ENCODE data around the gene ABCA9.
"Not testable (repeated sequence)": the region's sequence is repeated elsewhere in the genome, so short reads cannot be mapped to it uniquely, and the experiment has no call there.

The ABCA9 gene

GRCh38 chr17:68955181-68955841 lies 105.4 kb downstream of the ABCA9 start, which contains the start of gene ABCA8:
TSS of gene ABCA8 (minus strand) at chr17:68955392. CDS start at chr17:68942034, 13,358 bp downstream.
- no peak for DNase-seq (ENCODE audit: low read depth)

- no peak for DNase-seq (ENCODE audit: low read depth)
Observed at GRCh38 chr17:68954146-68954896, 106.4 kb downstream of the ABCA9 start.

DNA sequence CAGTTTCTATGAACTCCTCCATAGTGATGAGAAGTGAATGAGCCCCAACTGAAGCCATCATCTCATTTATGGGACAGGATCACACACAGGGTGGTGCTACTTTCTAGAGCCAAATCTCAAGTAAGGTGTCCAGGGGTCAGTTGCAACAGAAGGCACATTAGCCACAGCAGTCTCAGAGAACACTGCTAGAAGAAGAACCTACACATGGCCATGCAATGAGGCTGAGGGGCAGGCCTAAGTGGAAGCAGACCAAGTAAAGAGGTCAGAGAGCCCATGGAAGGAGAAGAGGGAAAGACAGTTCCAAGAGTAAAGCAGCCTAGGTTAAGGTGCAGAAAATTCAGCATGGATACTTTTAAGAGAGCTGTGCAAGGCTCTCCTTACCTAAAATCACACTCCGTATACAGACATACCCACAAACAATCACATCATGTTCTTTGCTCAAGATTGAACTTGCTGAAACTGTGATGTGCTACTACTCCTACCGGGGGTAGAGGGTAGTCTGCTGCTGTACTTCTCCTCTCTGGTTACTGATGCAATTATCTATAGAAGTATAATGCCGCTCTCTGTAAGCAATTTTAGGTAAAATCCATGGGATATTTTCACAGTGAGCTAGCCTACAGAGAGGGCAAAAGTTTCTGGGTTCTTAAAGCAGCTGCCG lies 107.3 kb downstream of the ABCA9 start:
- no peak for DNase-seq (ENCODE audit: low read depth)

DNA sequence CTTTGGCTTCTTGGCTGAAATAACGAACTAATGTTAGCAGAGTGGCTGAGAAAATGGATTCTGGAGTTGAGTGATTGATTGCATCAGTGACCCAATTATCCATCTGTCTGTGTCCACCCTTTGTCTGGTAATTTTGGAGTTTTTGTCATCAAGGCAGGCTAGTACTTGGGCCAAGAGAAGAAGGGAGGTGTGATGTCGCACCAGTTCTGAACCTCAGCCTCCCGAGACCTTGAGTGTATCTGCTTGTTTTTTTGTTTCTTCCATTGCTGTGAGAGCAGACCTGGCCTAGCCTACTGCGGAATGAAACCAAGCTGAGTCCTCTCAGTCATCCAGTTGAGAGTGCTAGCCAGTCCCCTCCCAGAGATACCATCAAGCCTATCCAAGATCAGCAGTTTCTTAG lies 110.0 kb downstream of the ABCA9 start:
- no peak for DNase-seq (ENCODE audit: low read depth)

DNA sequence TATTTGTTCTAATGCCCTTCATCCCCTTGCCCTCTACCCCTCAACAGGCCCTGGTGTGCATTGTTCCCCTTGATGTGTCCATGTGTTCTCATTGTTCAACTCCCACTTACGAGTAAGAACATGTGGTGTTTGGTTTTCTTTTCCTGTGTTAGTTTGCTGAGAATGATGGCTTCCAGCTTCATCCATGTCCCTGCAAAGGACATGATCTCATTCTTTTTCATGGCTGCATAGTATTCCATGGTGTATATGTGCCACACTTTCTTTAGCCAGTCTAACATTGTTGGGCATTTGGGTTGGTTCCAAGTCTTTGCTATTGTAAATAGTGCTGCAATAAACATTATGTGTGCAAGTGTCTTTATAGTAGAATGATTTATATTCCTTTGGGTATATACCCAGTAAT lies 112.9 kb downstream of the ABCA9 start:
- not testable (repeated sequence) for DNase-seq (ENCODE audit: low read depth)

GRCh38 chr17:68944435-68945035 lies 116.2 kb downstream of the ABCA9 start:
- DNase-seq (ENCODE audit: low read depth), result no peak

GRCh38 chr17:68943812-68944182 lies 116.9 kb downstream of the ABCA9 start:
- DNase-seq (ENCODE audit: low read depth), result not testable (repeated sequence)

GRCh38 chr17:68943123-68943811 lies 117.5 kb downstream of the ABCA9 start:
- no peak for DNase-seq (ENCODE audit: low read depth)

DNA sequence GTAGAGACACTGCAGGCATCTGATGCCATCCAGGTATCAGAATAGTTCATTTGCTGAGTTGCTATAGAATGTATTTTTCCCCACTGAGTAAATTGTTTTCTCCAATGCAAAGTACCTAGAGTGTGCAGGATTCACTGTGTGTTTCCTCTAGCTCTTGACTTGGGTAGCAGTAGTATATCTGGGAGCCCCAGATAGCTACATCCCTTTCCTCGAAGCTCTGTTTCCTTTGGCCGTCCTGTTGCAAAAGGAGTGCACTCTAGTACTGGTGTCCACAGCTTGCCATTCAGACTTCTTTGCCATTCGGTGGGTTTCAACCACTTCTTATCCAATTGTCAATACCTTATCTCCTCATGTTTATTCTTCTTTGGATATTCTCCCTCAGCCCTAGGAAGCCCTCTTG lies 118.3 kb downstream of the ABCA9 start:
- no peak for DNase-seq (ENCODE audit: low read depth)

GRCh38 chr17:68941761-68942160 lies 119.0 kb downstream of the ABCA9 start:
- DNase-seq (ENCODE audit: low read depth), result no peak

GRCh38 chr17:68939195-68939594 lies 121.5 kb downstream of the ABCA9 start:
- no peak for DNase-seq (ENCODE audit: low read depth)

GRCh38 chr17:68937890-68938514 lies 122.7 kb downstream of the ABCA9 start:
- no peak for DNase-seq (ENCODE audit: low read depth)

DNA sequence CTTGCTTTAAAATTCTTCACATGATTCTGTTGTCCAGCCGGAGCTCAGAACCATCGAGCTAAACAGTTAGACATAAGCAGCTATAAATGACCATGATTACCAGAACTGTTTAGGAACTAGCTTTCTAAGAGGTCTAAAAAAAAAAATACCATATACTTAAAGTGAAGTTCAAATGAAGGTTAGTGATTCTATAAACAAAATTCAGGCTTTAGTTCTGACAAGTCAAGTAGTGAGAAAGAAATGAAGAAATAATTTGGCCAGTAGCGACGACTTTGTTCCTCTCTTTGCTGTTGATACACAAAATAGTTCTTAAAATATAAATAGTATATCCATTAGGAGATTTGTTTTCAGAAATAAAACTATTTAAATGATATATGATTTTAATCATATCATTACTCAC lies 133.2 kb downstream of the ABCA9 start:
- DNase-seq (ENCODE audit: low read depth), result no peak

DNA sequence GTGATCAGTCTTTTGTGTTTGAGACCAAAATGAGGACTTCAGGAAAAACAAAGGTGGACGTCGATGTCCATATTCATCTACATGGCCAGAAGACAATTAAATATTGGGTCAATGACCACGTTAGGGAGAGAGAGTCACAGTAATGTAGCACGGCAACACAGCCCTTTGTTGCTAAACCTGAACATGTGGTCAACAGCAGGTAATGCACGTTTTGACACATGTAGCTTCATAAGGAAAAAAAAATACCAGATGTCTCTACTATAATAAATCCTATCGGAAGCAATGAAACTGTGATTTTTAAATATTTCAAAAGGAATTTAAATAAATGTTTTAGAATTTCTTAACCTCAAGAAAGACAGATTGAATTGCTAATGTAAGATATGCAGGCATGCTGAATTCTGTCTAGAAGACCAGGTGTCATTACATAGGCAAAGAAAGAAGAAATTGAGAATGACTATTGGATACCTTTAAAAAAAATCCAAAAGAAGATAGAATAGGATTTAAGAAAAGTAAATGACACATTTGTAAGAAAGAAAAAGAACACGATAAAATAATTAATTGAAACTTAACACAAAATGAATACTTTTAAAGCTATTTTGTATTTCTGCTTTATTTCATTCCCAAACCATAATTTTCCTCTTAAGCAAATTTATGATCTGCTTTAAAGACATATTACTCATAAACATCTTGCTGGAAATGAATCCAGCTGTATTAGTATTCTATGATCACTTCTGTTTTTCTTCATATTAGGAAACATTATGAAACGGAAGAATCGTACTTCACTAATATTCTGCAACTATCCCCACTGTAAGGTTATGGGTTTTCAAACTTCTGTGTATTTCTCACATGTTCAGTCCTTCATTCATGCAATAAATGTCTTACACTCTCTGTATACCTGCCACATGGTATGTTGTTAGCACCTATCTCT lies 135.7 kb downstream of the ABCA9 start:
- no peak for DNase-seq (ENCODE audit: low read depth)

Measured in T follicular helper cell (primary cell).